ENCODE data around the gene LRRC9.
"Not testable (repeated sequence)": the region's sequence is repeated elsewhere in the genome, so short reads cannot be mapped to it uniquely, and the experiment has no call there.

Gene LRRC9

GRCh38 chr14:59919570-59920377 lies at the start of gene LRRC9:
Gene LRRC9, plus strand, starts transcription at chr14:59920144.
- DNase-seq (ENCODE audit: low read depth), result peak; percentile 15

DNA sequence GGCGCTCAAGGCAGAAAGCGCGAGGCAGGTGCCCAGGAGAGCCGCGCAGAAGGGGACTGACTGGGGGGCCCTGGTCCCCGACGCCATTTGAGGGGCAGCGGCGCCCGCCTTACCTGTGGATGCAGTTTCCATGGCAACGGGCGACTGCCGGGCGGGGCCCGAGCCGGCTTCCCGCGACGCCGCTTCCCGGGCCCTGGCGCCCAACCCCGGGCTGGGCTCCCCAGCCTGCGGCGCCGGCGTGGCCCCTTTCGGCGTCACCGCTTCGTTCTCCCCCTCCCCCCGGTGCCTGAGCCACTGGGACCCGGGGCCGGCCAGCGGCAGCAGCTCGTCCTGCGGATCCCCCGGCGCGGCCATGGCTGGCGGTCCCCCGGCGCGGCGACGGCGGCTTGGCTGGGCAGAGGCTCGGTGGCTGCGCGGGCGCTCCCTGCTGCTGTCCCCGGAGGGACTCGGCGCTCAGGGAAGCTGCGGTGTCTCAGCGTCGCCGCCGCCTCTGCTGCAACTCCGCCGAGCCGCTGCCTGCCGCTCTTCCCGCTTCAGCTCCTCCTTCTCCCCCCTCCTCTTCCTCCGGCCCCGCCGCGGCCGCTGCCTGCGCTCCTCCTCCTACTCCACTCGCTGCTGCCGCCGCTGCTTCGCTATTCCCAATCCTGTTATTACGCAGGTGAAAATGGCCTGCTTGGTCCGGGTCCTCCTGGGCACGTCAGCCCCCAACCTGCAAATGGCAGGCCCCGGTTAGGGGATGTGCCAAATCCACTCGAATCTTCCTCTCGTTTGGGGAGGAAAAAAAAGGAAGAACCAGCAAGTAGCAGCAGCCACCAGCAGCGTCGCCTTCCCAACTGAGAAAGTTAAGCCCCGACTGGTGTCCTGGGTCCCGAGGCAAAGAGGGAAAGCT lies 49.4 kb upstream of the LRRC9 start, which contains the start of gene RTN1:
RTN1 (minus strand) TSS at position 500 of the 889 bp plus-strand sequence; CDS start at position 354, 146 bp downstream.
- no peak for DNase-seq (ENCODE audit: low read depth)

GRCh38 chr14:59871166-59871495 lies 48.8 kb upstream of the LRRC9 start:
- DNase-seq (ENCODE audit: low read depth), result no peak

GRCh38 chr14:59882957-59883356 lies 37.0 kb upstream of the LRRC9 start:
- DNase-seq (ENCODE audit: low read depth), result no peak

DNA sequence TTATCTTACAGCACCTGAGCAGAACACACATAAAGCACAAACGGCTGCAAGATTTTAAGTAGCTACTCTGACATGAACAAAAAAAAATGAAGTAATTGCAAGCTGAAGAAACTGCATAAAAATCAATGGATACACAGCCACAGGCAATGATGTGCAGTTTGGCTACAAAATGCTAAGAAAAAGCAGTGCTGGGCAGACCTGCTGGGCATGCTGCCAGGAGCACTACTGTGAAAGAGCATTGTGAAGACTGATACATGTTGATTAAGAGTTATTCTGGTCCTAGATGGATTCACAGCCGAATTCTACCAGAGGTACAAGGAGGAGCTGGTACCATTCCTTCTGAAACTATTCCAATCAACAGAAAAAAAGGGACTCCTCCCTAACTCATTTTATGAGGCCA lies 29.3 kb upstream of the LRRC9 start:
- no peak for DNase-seq (ENCODE audit: low read depth)

- DNase-seq (ENCODE audit: low read depth), result no peak
Observed at GRCh38 chr14:59895721-59896120, 24.2 kb upstream of the LRRC9 start.

DNA sequence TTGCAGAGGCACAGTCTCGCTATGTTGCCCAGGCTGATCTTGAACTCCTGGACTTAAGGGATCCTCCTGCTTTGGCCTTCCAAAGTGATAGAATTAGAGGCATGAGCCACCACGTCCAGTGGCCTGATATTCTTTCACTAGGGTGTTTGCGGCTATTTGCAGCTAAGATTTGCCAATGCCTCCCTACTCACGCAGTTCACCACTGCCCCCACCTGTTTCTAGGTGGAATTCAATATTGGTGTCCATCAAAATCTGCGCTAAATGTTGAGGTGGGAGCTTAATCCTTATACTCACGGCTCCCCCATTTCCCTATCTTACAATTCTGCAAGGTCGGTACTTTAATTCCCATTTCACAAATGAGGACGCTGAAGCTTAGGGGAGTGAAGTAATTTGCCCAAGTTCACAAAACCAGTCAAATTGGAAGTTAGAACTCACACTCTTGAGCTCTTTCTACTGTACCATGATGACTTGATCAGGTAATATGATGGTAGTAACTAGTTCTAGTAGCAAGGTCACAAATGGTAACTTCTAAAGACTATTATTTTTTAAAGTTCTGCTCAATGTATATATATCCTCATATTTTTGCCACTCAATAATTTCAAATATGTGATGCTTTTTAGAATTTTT lies 22.1 kb upstream of the LRRC9 start:
- DNase-seq (ENCODE audit: low read depth), result no peak

DNA sequence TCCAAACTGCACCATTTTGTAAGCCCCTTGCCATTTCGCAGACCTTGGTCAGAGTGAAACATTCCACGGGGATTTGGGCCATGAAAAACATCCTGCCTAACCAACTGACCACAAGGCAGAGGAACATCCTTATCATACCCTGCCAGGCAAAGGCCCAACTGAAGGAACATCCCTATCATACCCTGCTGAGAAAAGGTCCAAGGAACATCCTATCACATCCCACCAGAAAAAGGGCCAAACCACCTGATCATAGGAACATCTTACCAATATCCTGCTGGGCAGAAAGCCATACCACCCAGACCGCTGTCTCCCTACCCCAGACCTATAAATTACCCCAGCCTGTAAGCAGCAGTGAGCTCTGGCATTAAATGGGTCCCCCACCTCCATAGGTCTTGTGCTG lies 19.4 kb upstream of the LRRC9 start:
- no peak for DNase-seq (ENCODE audit: low read depth)

DNA sequence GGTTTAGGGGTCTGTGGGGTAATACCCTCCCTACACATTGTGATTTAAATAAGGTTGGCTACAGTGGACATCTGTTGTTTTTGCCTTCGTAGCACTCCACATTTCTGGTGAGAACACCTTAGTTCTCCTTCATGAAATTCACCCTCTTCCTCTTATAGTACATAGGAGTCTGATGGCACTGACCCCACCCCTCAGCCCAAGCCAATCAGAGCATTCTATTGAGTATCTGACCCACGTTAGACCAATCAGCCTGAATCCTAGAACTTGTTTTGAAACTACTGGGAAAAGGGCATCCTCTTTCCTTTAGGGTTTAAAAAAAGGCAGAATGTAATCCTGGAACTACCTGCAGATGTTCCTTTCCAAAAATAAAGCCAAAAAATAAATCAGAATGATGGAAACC lies 15.8 kb upstream of the LRRC9 start:
- no peak for DNase-seq (ENCODE audit: low read depth)

- DNase-seq (ENCODE audit: low read depth), result no peak
Observed at GRCh38 chr14:59905188-59905587, 14.8 kb upstream of the LRRC9 start.

DNA sequence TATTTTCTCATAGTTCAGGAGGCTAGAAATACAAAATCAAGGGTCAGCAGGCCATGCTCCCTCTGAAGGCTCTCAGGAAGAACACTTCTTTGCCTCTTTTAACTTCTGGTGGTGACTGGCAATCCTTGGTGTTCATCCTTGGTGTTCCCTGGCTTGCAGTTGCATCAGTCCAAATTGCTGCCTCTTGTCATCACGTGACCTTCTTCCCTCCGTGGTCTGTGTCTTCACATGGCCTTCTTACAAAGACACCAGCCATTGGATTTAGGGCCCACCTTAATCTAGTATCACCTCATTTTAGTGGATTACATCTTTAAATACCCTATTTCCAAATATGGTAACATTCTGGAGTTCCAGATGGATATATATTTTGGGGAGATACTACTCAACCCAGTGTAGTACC lies 7.5 kb upstream of the LRRC9 start:
- DNase-seq (ENCODE audit: low read depth), result no peak

DNA sequence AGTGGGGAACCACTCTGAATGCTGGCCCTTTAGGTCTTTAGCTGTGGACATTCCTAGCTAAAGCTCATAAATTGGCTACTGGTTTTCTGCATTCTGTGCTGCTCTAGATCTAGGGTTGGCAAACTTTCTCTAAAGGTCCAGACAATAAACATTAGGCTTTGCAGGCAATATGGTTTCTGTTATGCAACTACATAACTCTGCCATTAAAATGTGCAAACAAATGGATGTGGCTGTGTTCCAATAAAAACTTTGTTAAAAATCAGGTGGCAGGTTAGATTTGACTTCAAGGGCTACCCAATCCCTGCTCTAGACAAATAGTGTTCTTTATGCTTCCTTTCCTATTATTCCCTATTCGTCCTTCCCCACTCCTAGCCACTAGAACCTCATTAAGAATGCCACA lies 6.8 kb upstream of the LRRC9 start:
- DNase-seq (ENCODE audit: low read depth), result no peak

- DNase-seq (ENCODE audit: low read depth), result no peak
Observed at GRCh38 chr14:59918824-59919569, 947 bp upstream of the LRRC9 start.

GRCh38 chr14:59920378-59920683 lies 387 bp downstream of the LRRC9 start:
- no peak for DNase-seq (ENCODE audit: low read depth)

DNA sequence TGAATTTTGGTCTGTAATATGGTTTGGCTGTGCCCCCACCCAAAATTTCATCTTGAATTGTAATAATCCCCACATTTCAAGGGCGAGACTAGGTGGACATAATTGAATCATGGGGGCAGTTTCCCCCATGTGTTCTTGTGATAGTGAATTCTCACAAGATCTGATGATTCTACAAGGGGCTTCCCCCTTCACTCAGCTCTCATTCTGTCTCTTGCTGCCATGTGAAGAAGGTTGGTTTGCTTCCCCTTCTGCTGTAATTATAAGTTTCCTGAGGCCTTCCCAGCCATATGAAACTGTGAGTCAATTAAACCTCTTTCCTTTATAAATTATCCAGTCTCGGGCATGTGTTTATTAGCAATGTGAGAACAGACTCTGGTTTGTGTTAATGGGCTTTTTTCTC lies 5.9 kb downstream of the LRRC9 start:
- no peak for DNase-seq (ENCODE audit: low read depth)

- DNase-seq (ENCODE audit: low read depth), result no peak
Observed at GRCh38 chr14:59926534-59926933, 6.6 kb downstream of the LRRC9 start.

DNA sequence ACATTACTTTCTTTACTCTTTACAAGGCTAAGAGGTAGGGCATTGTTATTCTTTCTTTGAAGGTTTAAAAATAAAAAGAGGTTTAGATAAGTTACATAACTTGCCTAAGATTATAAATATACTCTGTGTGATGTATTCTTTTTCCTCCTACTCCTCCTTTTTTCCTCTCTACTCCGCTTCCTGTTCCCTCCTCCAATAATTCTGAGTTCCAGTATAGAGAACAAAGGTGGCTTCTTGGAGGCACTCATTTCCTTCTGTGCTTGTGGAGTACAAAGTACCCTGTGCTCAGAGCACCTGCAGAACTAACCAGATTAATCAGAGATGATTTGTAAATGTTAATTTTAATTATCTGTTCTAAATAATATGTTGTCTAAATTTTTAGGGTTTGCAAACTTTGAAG lies 11.3 kb downstream of the LRRC9 start:
- no peak for DNase-seq (ENCODE audit: low read depth)

GRCh38 chr14:59936145-59936544 lies 16.2 kb downstream of the LRRC9 start:
- DNase-seq (ENCODE audit: low read depth), result no peak

GRCh38 chr14:59939828-59940227 lies 19.9 kb downstream of the LRRC9 start:
- no peak for DNase-seq (ENCODE audit: low read depth)

- DNase-seq (ENCODE audit: low read depth), result not testable (repeated sequence)
Observed at GRCh38 chr14:59942296-59942862, 22.4 kb downstream of the LRRC9 start.

DNA sequence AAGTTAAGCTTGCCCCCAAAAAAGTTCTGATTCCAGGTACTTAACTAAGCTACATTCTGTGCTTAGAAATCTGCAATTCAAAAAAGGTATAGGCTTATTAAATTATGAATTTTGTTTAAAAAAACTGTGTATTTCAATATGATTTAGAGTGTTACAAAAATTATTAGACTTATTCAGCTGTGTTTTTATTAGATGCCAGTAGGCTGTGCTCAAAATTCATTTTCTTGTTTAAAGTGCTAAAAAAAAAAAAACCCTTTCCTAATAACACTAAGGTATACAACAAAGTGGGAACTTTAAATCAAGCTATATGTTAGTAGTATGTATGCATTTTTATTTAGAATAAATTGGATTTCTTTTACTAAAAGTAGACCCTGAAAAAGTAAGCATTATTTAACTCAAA lies 25.0 kb downstream of the LRRC9 start:
- DNase-seq (ENCODE audit: low read depth), result no peak

GRCh38 chr14:59952141-59952540 lies 32.2 kb downstream of the LRRC9 start:
- DNase-seq (ENCODE audit: low read depth), result not testable (repeated sequence)

Data from stimulated activated CD8-positive, alpha-beta memory T cell treated with anti-CD3 and anti-CD28 coated beads, Interleukin-12 subunit alpha, Interleukin-12 subunit beta, amount 100 ng/mL, for 4 hours (primary cell).